Naive thymus-derived CD8-positive, alpha-beta T cell (primary cell): ENCODE data around the gene CACNA2D3. TPM values are rescaled to one million over a fixed set of nuclear protein-coding genes. Genes with fewer than 3 reads are reported as not detected.

Experiments used
- ATAC-seq, 2 donors: fragments of 150-1000 bp; cut with Tn5 transposase in 1 of 2; sonication (Bioruptor Pico), chemical (Tn5 transposase) in 1 of 2; 1 replicate in 1 of 2; 2 replicates in 1 of 2; pipeline ENCODE4 v1.10.0; 2021; ENCODE audit warnings: mild to moderate bottlenecking in 2 of 2, moderate library complexity in 2 of 2
- POLR2A ChIA-PET: fragments of 350-600 bp; sonication (Branson Sonifier 250); formaldehyde crosslinking; loops from one replicate; lab custom pipeline; 2021; ENCODE audit warnings: antibody characterized with exemption; lab: Charles Lee
- DNase-seq, 10 donors: peaks; one replicate each; pipeline versions ENCODE4 v3.0.0 to v3.0.0-alpha.2; 2020 to 2022
- H3K27ac Mint-ChIP-seq, 10 donors: one replicate each; pipeline ENCODE4 v1.8.0; 2020 to 2022; ENCODE audit warnings: mild to moderate bottlenecking in 10 of 10, mixed read lengths in 10 of 10, moderate library complexity in 4 of 10, inconsistent platforms in 1 of 10
- H3K27me3 Mint-ChIP-seq, 5 donors: one replicate each; pipeline ENCODE4 v1.8.0; 2021 to 2022; ENCODE audit warnings: mixed read lengths in 5 of 5
- H3K36me3 Mint-ChIP-seq, 3 donors: one replicate each; pipeline ENCODE4 v1.8.0; 2020 to 2022; ENCODE audit warnings: mixed read lengths in 3 of 3, mild to moderate bottlenecking in 2 of 3, inconsistent platforms in 1 of 3
- H3K4me1 Mint-ChIP-seq, 4 donors: one replicate each; pipeline ENCODE4 v1.8.0; 2021 to 2022; ENCODE audit warnings: mixed read lengths in 4 of 4
- H3K4me3 Mint-ChIP-seq, 10 donors: one replicate each; pipeline ENCODE4 v1.8.0; 2020 to 2022; ENCODE audit warnings: mild to moderate bottlenecking in 10 of 10, mixed read lengths in 10 of 10, moderate library complexity in 6 of 10, inconsistent platforms in 1 of 10
- H3K9me3 Mint-ChIP-seq, 9 donors: one replicate each; pipeline ENCODE4 v1.8.0; 2020 to 2022; ENCODE audit warnings: mixed read lengths in 9 of 9, mild to moderate bottlenecking in 3 of 9, inconsistent platforms in 1 of 9, moderate library complexity in 1 of 9
- polyA plus RNA-seq, 3 donors: library from polyadenylated mRNA; unstranded; fragments of 300-500 nt; fragmentation: Illumina TruSeq; gene quantifications; one replicate each; pipeline ENCODE4 v1.2.3, GENCODE V29; 2021
- total RNA-seq, 8 experiments: library from RNA in 2 of 8; stranded (reverse) in 2 of 8; gene quantifications; one replicate each; pipeline ENCODE4 v1.2.3 and lab custom pipeline; 2021 to 2026

The CACNA2D3 gene
- total and polyA plus RNA-seq, 5 experiments from 2014 or later, result not detected

DNA sequence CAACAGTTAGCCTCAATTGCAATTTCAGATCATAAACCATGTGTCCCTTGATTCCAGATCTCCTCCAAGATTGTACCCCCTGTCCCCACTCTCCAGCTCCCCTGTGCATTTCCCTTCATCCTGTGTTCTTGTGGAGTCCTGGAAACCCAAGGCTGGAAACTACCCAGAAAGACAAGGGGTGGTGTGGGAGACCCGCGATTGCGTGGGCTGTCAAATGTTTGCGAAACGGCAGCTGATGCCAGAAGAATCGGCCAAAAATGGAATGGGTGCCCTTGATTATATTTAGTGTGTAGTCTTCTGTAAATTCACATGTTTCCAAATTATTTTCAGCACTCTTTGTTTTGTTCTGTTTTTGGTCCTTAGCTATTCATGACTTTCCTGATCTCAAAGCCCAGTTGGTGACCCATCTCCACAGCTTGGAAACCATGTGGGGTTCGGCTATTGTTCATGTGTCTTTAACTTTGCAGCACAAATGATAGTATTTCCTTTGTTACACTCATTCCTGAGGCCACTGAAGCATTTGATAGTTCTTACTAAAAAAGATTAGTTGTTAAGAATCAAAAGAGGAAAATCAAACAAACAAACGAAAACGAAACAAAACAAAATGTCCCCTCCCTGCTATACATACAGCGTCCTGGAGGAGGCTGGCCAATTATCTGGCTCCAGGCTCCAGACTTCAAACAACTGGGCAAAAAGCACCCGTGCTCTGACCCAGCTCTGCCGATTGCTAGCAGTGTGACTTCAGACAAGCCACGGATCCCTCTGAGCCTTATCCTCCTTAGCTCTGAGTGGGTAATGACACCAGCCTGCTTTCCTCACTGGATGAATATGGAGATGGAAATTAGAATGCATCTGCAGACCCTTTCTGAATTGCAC, 120.9 kb downstream of the CACNA2D3 start:
- H3K27me3 Mint-ChIP-seq, result peaks cover 0 to 10% (median 2%) of the 10 kb centered on the region in 5 donors
- peaks cover 0 to 13% (median 6%) of the 10 kb centered on the region in 9 donors for H3K9me3 Mint-ChIP-seq
- no peaks in the 10 kb centered on the region for H3K4me1 Mint-ChIP-seq
- no peaks in the 10 kb centered on the region for H3K36me3 Mint-ChIP-seq
- DNase-seq (no peak), ATAC-seq (no peak)
- POLR2A ChIA-PET, result no interaction called here
- H3K27ac Mint-ChIP-seq, result no peak overlapping the region
- no peak overlapping the region for H3K4me3 Mint-ChIP-seq

DNA sequence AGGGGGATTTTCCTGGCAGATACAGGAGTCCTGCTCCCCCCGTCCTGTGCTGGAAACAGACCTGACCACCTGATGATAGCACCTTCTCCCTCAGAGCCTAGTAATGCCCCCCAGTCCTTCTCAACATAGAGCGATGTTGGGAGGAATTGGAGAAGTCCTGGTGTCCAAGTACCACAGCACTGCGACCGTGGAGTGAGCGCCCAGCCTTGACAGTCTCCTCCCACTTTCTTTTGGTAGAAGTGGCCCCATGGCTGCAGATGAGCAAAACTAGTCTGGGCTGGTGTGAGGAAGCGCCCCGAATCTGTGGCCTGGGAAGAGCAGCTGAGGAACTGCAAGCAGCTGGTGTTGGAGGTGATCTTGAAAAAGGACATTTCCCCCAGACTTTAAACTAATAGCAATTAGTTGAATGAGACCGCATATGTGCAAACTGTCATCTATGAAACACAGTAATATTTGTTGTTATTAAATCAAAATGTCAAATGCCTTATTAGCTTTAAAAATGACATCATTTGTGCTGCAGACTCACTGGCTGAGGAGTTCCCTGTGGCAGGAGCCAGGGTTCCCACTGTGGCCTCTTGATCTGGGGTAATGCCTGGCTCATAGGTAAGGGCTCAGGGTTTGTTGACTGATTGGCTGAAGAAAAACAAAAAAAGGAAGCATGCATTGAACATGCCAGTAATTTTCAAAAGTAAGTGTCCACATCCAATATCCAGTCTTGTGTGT, 121.8 kb downstream of the CACNA2D3 start:
- H3K4me3 Mint-ChIP-seq, result no peak overlapping the region

DNA sequence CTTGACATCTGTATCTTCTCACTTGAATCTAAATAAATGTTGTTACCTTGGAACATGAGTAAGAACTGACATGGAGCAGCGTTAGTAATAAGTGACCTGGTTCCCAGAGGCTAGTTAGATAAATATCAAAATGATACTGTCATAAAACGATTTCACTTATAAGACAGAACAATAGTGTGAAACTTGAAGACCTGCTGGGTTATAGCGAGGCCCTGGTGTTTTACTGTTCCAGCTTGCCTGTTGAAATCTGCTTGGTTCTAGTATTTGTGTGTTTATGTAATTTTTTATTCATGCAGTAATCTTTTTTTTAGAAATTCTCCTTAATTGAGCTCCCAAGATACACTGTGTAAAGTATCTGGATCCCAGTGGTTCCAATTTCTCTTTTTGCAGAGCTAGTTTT, 129.4 kb downstream of the CACNA2D3 start:
- peaks cover 0 to 8% (median 0%) of the 10 kb centered on the region in 9 donors for H3K9me3 Mint-ChIP-seq
- H3K36me3 Mint-ChIP-seq, result no peaks in the 10 kb centered on the region
- no peaks in the 10 kb centered on the region for H3K4me1 Mint-ChIP-seq
- ATAC-seq, result no peak
- no peak overlapping the region for H3K27ac Mint-ChIP-seq
- H3K27me3 Mint-ChIP-seq, result peaks cover 0 to 4% (median 0%) of the 10 kb centered on the region in 5 donors
- POLR2A ChIA-PET, result no interaction called here
- DNase-seq, result no peak
- H3K4me3 Mint-ChIP-seq, result no peak overlapping the region

More for the DNA sequence above, 121.8 kb downstream of the CACNA2D3 start:
- Mint-ChIP-seq H3K9me3 (peaks cover 0 to 13% (median 6%) of the 10 kb centered on the region in 9 donors), H3K36me3 (no peaks in the 10 kb centered on the region), H3K27ac (no peak overlapping the region), H3K4me1 (no peaks in the 10 kb centered on the region), H3K27me3 (peaks cover 0 to 10% (median 2%) of the 10 kb centered on the region in 5 donors)
- POLR2A ChIA-PET, result no interaction called here
- no peak for DNase-seq
- ATAC-seq, result no peak

DNA sequence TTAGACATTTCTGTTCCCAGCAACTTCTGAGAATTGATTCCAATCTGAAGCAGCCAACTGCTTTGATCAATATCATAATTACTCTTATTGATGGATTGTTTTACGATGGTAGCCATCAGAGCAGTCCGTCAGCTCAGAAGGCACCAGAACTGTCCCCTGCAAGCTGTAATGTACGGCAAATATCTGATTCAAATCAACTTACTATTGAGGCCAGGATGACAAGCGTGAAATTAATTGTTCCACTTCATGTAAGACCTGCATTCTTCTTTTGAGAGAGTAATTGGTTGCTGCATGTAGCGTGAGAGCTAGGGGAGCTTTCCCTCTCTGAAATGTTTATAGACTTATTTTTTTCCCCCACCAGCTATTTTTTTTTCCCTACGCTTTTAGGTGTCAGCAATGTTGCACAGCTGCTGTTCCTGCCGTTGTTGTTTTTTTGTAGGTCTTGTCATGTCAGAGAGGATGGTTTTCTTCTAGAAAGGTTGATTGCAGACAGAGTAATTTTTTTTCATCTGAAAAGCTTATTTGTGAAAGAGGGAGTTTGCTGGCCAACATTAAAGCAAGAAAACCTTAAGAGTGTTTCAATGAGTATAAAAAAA, 134.9 kb downstream of the CACNA2D3 start:
- DNase-seq (no peak), ATAC-seq (no peak)
- POLR2A ChIA-PET, result no interaction called here
- Mint-ChIP-seq H3K9me3 (peaks cover 0 to 7% (median 3%) of the 10 kb centered on the region in 9 donors), H3K36me3 (peaks cover 0 to 5% (median 0%) of the 10 kb centered on the region in 3 donors), H3K27me3 (peaks cover 5 to 23% (median 12%) of the 10 kb centered on the region in 5 donors), H3K4me1 (no peaks in the 10 kb centered on the region), H3K27ac (no peak overlapping the region), H3K4me3 (no peak overlapping the region)

DNA sequence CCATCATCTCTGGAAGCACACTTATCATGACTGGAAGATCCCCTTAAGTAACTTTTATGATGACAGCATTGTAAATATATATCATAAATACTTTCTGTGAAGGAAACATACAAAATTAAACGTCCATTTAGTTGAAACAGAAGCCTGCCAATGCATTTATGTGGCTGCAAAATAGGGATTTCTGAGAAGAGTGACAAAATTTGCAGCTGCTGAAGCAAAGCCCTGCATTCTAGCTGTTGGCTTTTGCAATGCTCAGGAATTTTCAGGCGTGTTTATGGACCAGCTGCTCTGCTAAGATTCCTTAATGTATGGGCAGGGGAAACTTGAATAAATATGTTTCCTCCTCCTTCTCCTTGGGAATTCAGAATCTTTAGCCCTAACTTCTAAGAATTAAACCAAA, 137.3 kb downstream of the CACNA2D3 start:
- no peak overlapping the region for H3K27ac Mint-ChIP-seq
- POLR2A ChIA-PET, result no interaction called here
- H3K4me3 Mint-ChIP-seq, result no peak overlapping the region
- DNase-seq (no peak), ATAC-seq (no peak)
- peaks cover 0 to 9% (median 3%) of the 10 kb centered on the region in 9 donors for H3K9me3 Mint-ChIP-seq
- H3K4me1 Mint-ChIP-seq, result no peaks in the 10 kb centered on the region
- peaks cover 0 to 5% (median 0%) of the 10 kb centered on the region in 3 donors for H3K36me3 Mint-ChIP-seq
- H3K27me3 Mint-ChIP-seq, result peaks cover 5 to 26% (median 21%) of the 10 kb centered on the region in 5 donors

DNA sequence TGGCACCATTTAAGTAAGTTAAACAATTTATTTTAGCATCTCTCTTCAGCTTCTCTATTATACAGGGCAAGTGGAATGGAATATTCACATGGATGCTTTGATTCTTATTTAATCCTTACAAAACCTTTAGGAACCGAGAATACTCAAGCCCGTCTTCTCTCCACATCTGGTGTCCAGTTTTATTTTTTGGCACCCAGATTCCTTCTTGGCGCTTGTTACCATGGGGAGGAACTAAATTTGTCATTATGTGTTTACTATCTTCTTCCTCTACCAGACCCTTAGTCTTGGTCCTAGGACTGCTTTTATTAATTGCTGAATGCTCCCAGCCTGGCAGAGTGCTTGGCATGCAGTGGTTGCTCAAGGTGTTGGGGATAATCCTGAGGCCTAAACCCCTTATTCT, 138.8 kb downstream of the CACNA2D3 start:
- Mint-ChIP-seq H3K9me3 (peaks cover 0 to 9% (median 3%) of the 10 kb centered on the region in 9 donors), H3K4me1 (no peaks in the 10 kb centered on the region), H3K27ac (no peak overlapping the region), H3K4me3 (no peak overlapping the region), H3K36me3 (peaks cover 0 to 5% (median 0%) of the 10 kb centered on the region in 3 donors), H3K27me3 (peaks cover 2 to 26% (median 18%) of the 10 kb centered on the region in 5 donors)
- DNase-seq (no peak), ATAC-seq (no peak)
- POLR2A ChIA-PET, result no interaction called here

DNA sequence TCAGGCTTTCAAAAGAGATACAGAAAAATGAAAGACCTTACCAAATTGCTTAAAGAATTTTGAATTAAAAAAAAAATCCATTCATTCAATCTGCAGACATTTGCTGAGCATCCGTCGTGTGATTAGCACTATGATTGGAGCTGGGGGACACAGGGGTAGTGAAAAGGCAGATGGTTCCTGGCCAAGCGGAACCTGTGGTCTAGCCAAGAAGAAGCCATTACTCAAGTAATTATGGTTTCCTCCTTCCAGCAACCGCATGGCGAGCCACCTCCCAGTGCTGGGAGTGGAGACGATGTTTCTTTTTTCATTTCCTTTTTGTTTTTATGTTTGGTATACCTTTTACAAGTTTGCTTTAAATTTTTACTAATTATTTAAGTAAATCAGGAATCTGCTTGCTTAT, 140.2 kb downstream of the CACNA2D3 start:
- POLR2A ChIA-PET, result no interaction called here
- Mint-ChIP-seq H3K4me1 (no peaks in the 10 kb centered on the region), H3K36me3 (peaks cover 0 to 5% (median 0%) of the 10 kb centered on the region in 3 donors), H3K27ac (no peak overlapping the region), H3K4me3 (no peak overlapping the region), H3K9me3 (peaks cover 0 to 9% (median 4%) of the 10 kb centered on the region in 9 donors), H3K27me3 (peaks cover 3 to 26% (median 20%) of the 10 kb centered on the region in 5 donors)
- ATAC-seq (no peak), DNase-seq (no peak)

DNA sequence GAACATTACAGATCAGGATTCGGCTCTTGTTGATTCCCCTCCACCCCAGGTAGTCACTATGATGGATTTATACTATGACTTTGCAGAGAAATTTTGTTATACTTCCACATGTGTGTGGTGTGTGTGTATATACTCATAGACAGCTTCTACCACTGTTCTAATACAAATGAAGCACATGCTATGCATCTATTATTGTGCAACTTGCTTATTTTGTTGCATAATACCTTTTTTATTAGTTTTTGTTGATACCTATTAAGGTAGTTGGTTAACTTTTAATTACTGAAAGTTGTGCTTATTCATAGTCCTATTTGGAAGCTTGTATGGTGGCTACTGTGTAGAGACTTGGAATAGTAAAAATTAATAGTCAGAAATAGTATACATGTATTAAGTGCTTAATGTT, 140.6 kb downstream of the CACNA2D3 start:
- peaks cover 0 to 9% (median 4%) of the 10 kb centered on the region in 9 donors for H3K9me3 Mint-ChIP-seq
- peaks cover 0 to 5% (median 0%) of the 10 kb centered on the region in 3 donors for H3K36me3 Mint-ChIP-seq
- H3K27ac Mint-ChIP-seq, result no peak overlapping the region
- POLR2A ChIA-PET, result no interaction called here
- no peak overlapping the region for H3K4me3 Mint-ChIP-seq
- no peak for DNase-seq
- peaks cover 3 to 26% (median 20%) of the 10 kb centered on the region in 5 donors for H3K27me3 Mint-ChIP-seq
- no peaks in the 10 kb centered on the region for H3K4me1 Mint-ChIP-seq
- ATAC-seq, result no peak

DNA sequence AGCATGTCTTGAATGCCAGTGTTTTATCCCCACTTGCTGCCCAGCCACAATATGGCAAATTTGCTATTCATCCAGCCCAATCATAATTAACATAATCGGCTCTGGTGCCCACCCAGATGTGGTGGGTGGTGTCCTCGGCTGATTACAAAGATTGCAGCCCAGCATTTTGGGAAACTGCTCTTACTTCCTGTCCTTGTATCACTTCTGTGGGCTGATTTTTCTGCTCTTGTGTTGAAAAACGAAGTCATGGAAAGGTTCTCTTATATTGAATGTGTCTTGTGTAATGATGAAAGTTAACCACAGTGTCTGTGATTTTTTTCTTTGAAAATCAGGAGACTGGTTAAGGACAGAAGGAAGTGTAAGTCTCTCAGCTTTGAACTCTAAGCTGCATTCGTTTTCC, 141.7 kb downstream of the CACNA2D3 start:
- H3K4me3 Mint-ChIP-seq, result no peak overlapping the region
- H3K36me3 Mint-ChIP-seq, result peaks cover 0 to 5% (median 0%) of the 10 kb centered on the region in 3 donors
- no peak for ATAC-seq
- no peak for DNase-seq
- H3K27ac Mint-ChIP-seq, result no peak overlapping the region
- peaks cover 0 to 9% (median 2%) of the 10 kb centered on the region in 9 donors for H3K9me3 Mint-ChIP-seq
- H3K27me3 Mint-ChIP-seq, result peaks cover 3 to 33% (median 19%) of the 10 kb centered on the region in 5 donors
- POLR2A ChIA-PET, result no interaction called here
- H3K4me1 Mint-ChIP-seq, result no peaks in the 10 kb centered on the region

DNA sequence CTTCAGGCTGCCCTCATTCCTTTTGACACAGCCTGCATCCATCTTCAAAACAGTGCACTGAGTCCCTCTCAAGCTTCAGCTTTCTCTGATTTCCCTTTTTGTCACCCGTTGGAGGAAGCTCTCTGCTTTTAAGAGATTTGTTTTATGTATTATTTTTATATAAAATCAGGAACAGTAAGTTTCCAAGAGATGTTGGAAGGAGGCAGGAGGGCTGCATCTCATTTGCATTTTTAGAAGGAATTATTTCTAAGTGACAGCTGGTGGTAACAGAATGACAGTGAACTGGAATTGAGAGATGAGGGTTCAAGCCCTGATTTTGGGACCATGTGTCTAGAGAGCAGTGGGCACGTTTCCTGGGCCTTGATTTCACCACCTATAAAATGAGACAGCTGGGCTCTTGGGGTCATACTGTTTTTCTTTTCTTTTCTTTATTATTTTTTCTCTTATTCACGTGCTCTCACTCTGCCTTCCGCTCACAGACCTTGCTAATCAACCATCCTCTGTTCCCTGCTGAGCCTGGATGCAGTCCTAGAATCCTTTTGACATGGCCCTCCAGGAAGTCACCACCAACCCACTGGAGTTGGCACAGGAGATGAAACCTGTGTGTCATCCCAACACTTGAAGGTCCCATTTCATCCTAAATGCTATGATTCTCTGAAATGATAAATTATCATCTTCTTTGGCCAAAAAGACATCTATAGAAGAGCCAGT, 148.6 kb downstream of the CACNA2D3 start:
- H3K27ac Mint-ChIP-seq, result no peak overlapping the region
- ATAC-seq, result no peak

DNA sequence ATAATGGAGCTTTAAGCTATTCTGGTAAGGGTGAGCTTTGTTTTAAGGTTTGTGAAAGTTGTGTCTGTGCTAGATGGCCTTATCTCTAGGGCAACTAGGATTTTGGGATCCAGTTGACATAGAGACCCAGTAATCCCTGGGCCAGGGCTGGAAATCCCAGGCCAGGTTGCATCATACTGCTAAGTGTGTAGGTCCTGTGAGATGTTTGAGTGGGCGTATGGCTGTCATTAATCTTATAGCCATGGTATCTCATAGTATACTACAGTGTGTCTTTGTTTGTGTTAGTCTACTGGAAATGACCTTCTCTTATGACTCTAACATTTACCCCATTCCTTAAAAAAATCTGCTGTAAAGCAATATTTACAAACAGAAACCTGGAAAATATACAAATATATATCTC, 151.4 kb downstream of the CACNA2D3 start:
- Mint-ChIP-seq H3K27ac (no peak overlapping the region), H3K9me3 (peaks cover 0 to 19% (median 4%) of the 10 kb centered on the region in 9 donors), H3K4me3 (no peak overlapping the region), H3K4me1 (peaks cover 0 to 1% (median 0%) of the 10 kb centered on the region in 4 donors), H3K27me3 (peaks cover 0 to 25% (median 6%) of the 10 kb centered on the region in 5 donors), H3K36me3 (no peaks in the 10 kb centered on the region)
- DNase-seq (no peak), ATAC-seq (no peak)
- POLR2A ChIA-PET, result no interaction called here

More for the DNA sequence above, 148.6 kb downstream of the CACNA2D3 start:
- POLR2A ChIA-PET, result interaction anchor here (0.5 kb wide), 1 partner anchor 698 kb away, joined by 5 read pairs; no protein-coding TSS in a partner anchor
- Mint-ChIP-seq H3K4me1 (peaks cover 0 to 1% (median 0%) of the 10 kb centered on the region in 4 donors), H3K4me3 (no peak overlapping the region), H3K36me3 (no peaks in the 10 kb centered on the region), H3K9me3 (peaks cover 0 to 2% (median 0%) of the 10 kb centered on the region in 9 donors), H3K27me3 (peaks cover 0 to 29% (median 3%) of the 10 kb centered on the region in 5 donors)
- no peak for DNase-seq

DNA sequence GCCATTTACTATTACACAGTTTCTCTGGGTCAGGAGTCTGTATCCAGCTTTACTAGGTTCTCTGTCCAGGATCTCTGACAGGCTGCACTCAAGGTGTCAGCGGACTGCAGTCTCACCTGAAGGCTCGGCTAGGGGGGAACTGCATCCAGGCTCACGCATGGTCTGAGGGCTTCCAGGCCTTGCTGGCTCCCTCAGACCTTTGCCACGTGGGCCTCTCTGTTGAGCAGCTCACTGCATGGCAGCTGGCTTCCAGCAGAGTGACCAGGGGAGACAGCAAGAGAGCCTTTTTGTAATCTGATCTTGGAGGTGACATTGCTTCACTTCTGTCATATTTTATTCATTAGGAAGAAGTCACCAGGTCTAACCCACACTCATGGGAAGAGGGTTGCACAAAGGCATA, 152.3 kb downstream of the CACNA2D3 start:
- Mint-ChIP-seq H3K4me3 (no peak overlapping the region), H3K9me3 (peaks cover 0 to 19% (median 4%) of the 10 kb centered on the region in 9 donors), H3K27ac (no peak overlapping the region), H3K27me3 (peaks cover 0 to 17% (median 6%) of the 10 kb centered on the region in 5 donors), H3K4me1 (no peaks in the 10 kb centered on the region), H3K36me3 (no peaks in the 10 kb centered on the region)
- no peak for DNase-seq
- POLR2A ChIA-PET, result no interaction called here
- no peak for ATAC-seq
